WERI-Rb-1 (cell line): ENCODE data around the gene HDAC9.
"Not testable (repeated sequence)": the region's sequence is repeated elsewhere in the genome, so short reads cannot be mapped to it uniquely, and the experiment has no call there.

Experiments
- DNase-seq: peaks from one replicate; pipeline ENCODE4 v3.0.0-alpha.2; 2020
- H3K27ac ChIP-seq: fragments of 250-450 bp; sonication (Bioruptor Pico); 2 replicates; pipeline ENCODE4 v1.5.1; 2020; ENCODE audit warnings: mild to moderate bottlenecking, moderate library complexity
- H3K27me3 ChIP-seq: fragments of 250-450 bp; sonication (Bioruptor Pico); 2 replicates; pipeline ENCODE4 v1.5.1; 2021; ENCODE audit warnings: mild to moderate bottlenecking, low read depth, moderate library complexity; ENCODE audit not compliant: insufficient read depth, severe bottlenecking
- H3K36me3 ChIP-seq: fragments of 250-450 bp; sonication (Bioruptor Pico); 2 replicates; pipeline ENCODE4 v1.5.1; 2020; ENCODE audit warnings: mild to moderate bottlenecking, moderate library complexity
- H3K4me3 ChIP-seq: 2 replicates; pipeline ENCODE4 v1.5.1; 2011; ENCODE audit warnings: low read depth, mild to moderate bottlenecking, control low read depth, low read length
- H3K9me3 ChIP-seq: fragments of 250-450 bp; sonication (Bioruptor Pico); 2 replicates; pipeline ENCODE4 v1.5.1; 2021; ENCODE audit warnings: mild to moderate bottlenecking, moderate library complexity; ENCODE audit not compliant: severe bottlenecking
- TF ChIP-seq, protein P1 (sequence below): IDR thresholded peaks from 2 replicates; pipeline ENCODE4 v1.5.1; 2011; ENCODE audit warnings: low read depth, mild to moderate bottlenecking, control low read depth, inconsistent platforms, low read length

Gene HDAC9

DNA sequence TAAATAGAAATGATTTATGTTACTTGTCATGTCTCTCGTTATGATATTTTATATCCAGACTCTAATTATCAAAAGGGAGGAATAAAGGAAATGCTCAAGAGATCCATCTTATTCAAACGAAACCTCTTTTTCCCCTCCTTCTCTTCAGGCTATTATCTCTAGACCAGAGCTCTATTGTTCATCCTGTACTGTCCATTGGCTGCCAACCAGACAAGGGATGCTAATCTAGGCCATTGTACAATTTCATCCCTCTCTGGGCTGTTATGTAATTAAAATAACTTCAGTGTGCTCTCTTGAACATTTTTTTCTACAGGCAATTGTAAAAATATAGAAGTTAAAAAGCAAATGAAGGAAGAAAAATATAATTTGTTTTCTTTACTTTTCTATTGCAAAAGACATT, 220.4 kb downstream of the HDAC9 start:
- no peaks in the 10 kb centered on the region for H3K27me3 ChIP-seq
- no peaks in the 10 kb centered on the region for H3K9me3 ChIP-seq
- TF ChIP-seq, protein P1, sequence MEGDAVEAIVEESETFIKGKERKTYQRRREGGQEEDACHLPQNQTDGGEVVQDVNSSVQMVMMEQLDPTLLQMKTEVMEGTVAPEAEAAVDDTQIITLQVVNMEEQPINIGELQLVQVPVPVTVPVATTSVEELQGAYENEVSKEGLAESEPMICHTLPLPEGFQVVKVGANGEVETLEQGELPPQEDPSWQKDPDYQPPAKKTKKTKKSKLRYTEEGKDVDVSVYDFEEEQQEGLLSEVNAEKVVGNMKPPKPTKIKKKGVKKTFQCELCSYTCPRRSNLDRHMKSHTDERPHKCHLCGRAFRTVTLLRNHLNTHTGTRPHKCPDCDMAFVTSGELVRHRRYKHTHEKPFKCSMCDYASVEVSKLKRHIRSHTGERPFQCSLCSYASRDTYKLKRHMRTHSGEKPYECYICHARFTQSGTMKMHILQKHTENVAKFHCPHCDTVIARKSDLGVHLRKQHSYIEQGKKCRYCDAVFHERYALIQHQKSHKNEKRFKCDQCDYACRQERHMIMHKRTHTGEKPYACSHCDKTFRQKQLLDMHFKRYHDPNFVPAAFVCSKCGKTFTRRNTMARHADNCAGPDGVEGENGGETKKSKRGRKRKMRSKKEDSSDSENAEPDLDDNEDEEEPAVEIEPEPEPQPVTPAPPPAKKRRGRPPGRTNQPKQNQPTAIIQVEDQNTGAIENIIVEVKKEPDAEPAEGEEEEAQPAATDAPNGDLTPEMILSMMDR: no peak
- H3K27ac ChIP-seq: no peak overlapping the region
- no peak overlapping the region for H3K4me3 ChIP-seq
- H3K36me3 ChIP-seq: no peaks in the 10 kb centered on the region
- no peak for DNase-seq

DNA sequence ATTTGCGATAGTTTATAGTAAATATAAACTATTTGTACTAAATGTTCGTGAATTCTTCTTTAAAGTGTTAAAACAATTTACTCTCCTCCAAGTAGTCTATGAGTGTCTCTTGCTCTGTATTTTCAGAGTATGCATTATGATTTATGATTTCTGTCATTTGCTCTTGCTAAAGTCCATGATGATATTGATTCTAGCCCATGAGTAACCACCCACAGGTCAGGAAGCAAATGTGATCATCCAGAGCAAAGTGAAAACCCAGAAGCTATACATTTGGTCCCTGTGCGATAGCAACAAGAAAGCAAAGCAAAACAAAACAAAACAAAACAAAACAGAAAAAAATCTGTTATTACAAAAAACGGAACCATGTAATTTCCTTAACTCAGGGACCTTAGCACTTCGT, 225.9 kb downstream of the HDAC9 start:
- DNase-seq: no peak
- no peaks in the 10 kb centered on the region for H3K27me3 ChIP-seq
- TF ChIP-seq, protein P1: no peak
- H3K4me3 ChIP-seq: no peak overlapping the region
- no peak overlapping the region for H3K27ac ChIP-seq
- no peaks in the 10 kb centered on the region for H3K9me3 ChIP-seq
- H3K36me3 ChIP-seq: no peaks in the 10 kb centered on the region

DNA sequence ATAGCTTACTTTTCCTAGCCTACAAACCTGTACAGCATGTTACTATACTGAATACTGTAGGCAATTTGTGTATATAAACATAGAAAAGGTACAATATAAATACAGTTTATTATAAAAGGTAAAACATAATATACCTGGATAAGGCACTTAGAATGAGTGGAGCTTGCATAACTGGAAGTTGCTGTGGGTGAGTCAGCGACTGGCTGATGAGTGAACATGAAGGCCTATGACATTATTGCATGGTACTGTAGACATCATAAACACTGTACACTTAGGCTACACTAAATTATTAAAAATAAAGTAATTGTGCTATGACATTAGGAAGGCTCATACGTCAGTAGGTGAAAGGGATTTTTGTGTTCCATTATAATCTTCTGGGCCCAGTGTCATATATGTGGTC, 228.8 kb downstream of the HDAC9 start:
- Histone ChIP-seq H3K27ac (no peak overlapping the region), H3K27me3 (no peaks in the 10 kb centered on the region), H3K4me3 (no peak overlapping the region), H3K9me3 (no peaks in the 10 kb centered on the region), H3K36me3 (no peaks in the 10 kb centered on the region)
- no peak for DNase-seq
- TF ChIP-seq, protein P1: no peak

DNA sequence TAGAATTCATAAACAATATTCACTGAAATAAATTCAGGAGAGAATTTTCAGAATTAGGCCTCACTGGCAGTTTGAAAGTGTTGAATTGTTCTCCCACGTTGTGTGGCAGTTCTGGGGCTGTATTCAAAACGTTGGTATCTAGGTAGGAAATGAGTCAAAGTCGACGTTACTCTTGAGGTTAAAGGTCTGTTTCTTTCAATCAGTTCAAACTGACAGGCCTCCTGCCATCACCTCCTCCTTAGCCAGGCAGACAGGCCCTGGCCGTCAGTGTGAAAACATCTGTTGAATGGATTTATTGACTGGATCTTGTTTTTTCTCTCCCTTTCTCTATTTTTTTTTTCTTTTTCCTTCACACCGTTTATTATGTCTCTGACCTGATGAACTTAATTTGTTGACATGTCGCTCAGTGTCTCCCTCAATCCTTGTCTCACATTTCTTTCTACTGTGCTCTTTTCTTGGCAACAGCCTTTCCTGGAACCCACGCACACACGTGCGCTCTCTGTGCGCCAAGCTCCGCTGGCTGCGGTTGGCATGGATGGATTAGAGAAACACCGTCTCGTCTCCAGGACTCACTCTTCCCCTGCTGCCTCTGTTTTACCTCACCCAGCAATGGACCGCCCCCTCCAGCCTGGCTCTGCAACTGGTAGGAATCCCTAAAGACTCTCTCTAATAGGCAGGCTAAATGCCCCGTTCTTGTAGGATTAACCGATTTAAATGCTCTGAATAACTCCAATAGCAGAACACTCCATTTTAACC, 231.7 kb downstream of the HDAC9 start:
- no peak for DNase-seq
- H3K36me3 ChIP-seq: no peaks in the 10 kb centered on the region
- no peaks in the 10 kb centered on the region for H3K27me3 ChIP-seq
- no peak overlapping the region for H3K27ac ChIP-seq
- TF ChIP-seq, protein P1: no peak
- H3K9me3 ChIP-seq: no peaks in the 10 kb centered on the region
- H3K4me3 ChIP-seq: no peak overlapping the region

DNA sequence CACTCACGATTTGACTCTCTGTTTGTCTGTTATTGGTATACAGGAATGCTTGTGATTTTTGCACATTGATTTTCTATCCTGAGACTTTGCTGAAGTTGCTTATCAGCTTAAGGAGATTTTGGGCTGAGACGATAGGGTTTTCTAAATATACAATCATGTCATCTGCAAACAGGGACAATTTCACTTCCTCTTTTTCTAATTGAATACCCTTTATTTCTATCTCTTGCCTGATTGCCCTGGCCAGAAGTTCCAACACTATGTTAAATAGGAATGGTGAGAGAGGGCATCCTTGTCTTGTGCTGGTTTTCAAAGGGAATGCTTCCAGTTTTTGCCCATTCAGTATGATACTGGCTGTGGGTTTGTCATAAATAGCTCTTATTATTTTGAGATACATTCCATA, 240.5 kb downstream of the HDAC9 start:
- not testable (repeated sequence) for H3K27ac ChIP-seq, H3K4me3 ChIP-seq, DNase-seq, H3K36me3 ChIP-seq, H3K27me3 ChIP-seq, H3K9me3 ChIP-seq

DNA sequence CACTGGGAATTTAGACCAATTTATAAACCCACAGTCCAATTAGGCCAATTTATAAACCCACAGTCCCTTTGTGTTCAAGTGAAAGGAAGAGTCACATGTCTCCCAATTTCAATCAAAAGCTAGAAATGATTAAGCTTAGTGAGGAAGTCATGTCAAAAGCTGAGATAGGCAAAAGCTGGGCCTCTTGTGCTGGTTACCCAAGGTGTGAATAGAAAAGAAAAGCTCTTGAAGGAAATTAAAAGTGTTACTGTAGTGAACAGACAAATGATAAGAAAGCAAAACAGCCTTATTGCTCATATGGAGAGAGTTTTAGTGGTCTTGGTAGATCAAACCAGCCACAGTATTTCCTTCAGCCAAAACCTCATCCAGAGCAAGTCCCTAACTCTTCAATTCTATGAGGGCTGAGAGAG, 245.0 kb downstream of the HDAC9 start:
- Histone ChIP-seq H3K27ac (no peak overlapping the region), H3K27me3 (no peaks in the 10 kb centered on the region), H3K9me3 (no peaks in the 10 kb centered on the region), H3K4me3 (no peak overlapping the region), H3K36me3 (no peaks in the 10 kb centered on the region)
- TF ChIP-seq, protein P1: no peak
- DNase-seq: no peak
